Measurements from ENCODE around the gene ADCY10. TPM values are rescaled to one million over a fixed set of nuclear protein-coding genes. Genes with fewer than 3 reads are reported as not detected.

ADCY10 gene
- total and polyA plus RNA-seq, 7 donors: 0.14 to 0.92 (median 0.28) TPM; not detected in 2

- no peak for DNase-seq
- Histone ChIP-seq H3K4me3 (no peak overlapping the region), H3K4me1 (peaks cover 0 to 17% (median 8%) of the 10 kb centered on the region in 4 donors), H3K27me3 (no peaks in the 10 kb centered on the region), H3K9me3 (no peaks in the 10 kb centered on the region), H3K36me3 (peaks cover 3 to 37% (median 12%) of the 10 kb centered on the region in 4 donors), H3K27ac (peak overlapping the region in 3 of 4 donors; percentile 14 to 41 (median 31))
- intact Hi-C loops (cut with DNase I): no loop called here
- 90 to 94% methylated on average over 4 of the region's 4 CpGs for WGBS, 2 donors
- TF ChIP-seq EP300 (IDR thresholded peaks at IDR 0.05): no peak
- no peak for TF ChIP-seq POLR2A (IDR thresholded peaks at IDR 0.05)
- TF ChIP-seq POLR2AphosphoS5 (IDR thresholded peaks at IDR 0.05): no peak
- no peak for TF ChIP-seq CTCF (IDR thresholded peaks at IDR 0.05)
Observed at GRCh38 chr1:167792188-167792565, 121.8 kb downstream of the ADCY10 start.

GRCh38 chr1:167791281-167792187 is 122.4 kb downstream of the ADCY10 start:
- Histone ChIP-seq H3K36me3 (peaks cover 3 to 37% (median 12%) of the 10 kb centered on the region in 4 donors), H3K9me3 (no peaks in the 10 kb centered on the region), H3K27me3 (no peaks in the 10 kb centered on the region), H3K4me3 (no peak overlapping the region), H3K27ac (peak overlapping the region; percentile 30 to 69 (median 40)), H3K4me1 (peaks cover 0 to 10% (median 2%) of the 10 kb centered on the region in 4 donors)
- TF ChIP-seq POLR2AphosphoS5 (IDR thresholded peaks at IDR 0.05): peak; percentile 75 to 88 (median 83)
- no peak for TF ChIP-seq CTCF (IDR thresholded peaks at IDR 0.05)
- intact Hi-C loops (cut with DNase I): no loop called here
- whole genome bisulfite sequencing, 2 donors: 60 to 71% methylated on average over 5 of the region's 5 CpGs
- DNase-seq: peak; percentile 92

GRCh38 chr1:167790117-167790516 is 123.8 kb downstream of the ADCY10 start:
- no peak for DNase-seq
- no peaks in the 10 kb centered on the region for H3K4me1 ChIP-seq
- 72 to 83% methylated on average over 5 of the region's 5 CpGs for WGBS, 2 donors
- no peak overlapping the region for H3K27ac ChIP-seq
- H3K36me3 ChIP-seq: peaks cover 3 to 37% (median 12%) of the 10 kb centered on the region in 4 donors
- H3K9me3 ChIP-seq: no peaks in the 10 kb centered on the region
- intact Hi-C loops (cut with DNase I): no loop called here
- no peak overlapping the region for H3K4me3 ChIP-seq
- no peak for TF ChIP-seq POLR2A (IDR thresholded peaks at IDR 0.05)
- no peak for TF ChIP-seq EP300 (IDR thresholded peaks at IDR 0.05)
- TF ChIP-seq CTCF (IDR thresholded peaks at IDR 0.05): no peak
- no peak for TF ChIP-seq POLR2AphosphoS5 (IDR thresholded peaks at IDR 0.05)
- no peaks in the 10 kb centered on the region for H3K27me3 ChIP-seq

GRCh38 chr1:167789501-167789900 is 124.4 kb downstream of the ADCY10 start:
- Histone ChIP-seq H3K4me3 (no peak overlapping the region), H3K4me1 (no peaks in the 10 kb centered on the region), H3K36me3 (peaks cover 3 to 37% (median 12%) of the 10 kb centered on the region in 4 donors), H3K27ac (no peak overlapping the region), H3K9me3 (no peaks in the 10 kb centered on the region), H3K27me3 (no peaks in the 10 kb centered on the region)
- DNase-seq: no peak
- intact Hi-C loops (cut with DNase I): no loop called here
- WGBS, 2 donors: 93 to 96% methylated on average over 3 of the region's 3 CpGs
- no peak for TF ChIP-seq CTCF (IDR thresholded peaks at IDR 0.05)

Measured in sigmoid colon (tissue), 7 donors.